ENCODE measurements around the gene KCNH8.

KCNH8 gene

GRCh38 chr3:19148768-19149091 lies 420 bp downstream of the KCNH8 start:
- peaks cover 29% of the 10 kb centered on the region for H3K4me1 Mint-ChIP-seq (ENCODE audit: low read depth)

GRCh38 chr3:19149368-19149767 lies 1.1 kb downstream of the KCNH8 start:
- Mint-ChIP-seq H3K36me3 (ENCODE audit: low read depth) (no peaks in the 10 kb centered on the region), H3K9me3 (peaks cover 14% of the 10 kb centered on the region), H3K27me3 (peaks cover 47% of the 10 kb centered on the region), H3K4me3 (no peak overlapping the region), H3K4me1 (ENCODE audit: low read depth) (peaks cover 29% of the 10 kb centered on the region), H3K27ac (no peak overlapping the region)
- intact Hi-C loops (cut with micrococcal nuclease), result no loop called here

More at GRCh38 chr3:19148768-19149091, 420 bp downstream of the KCNH8 start:
- Mint-ChIP-seq H3K27ac (no peak overlapping the region), H3K36me3 (ENCODE audit: low read depth) (no peaks in the 10 kb centered on the region), H3K9me3 (peaks cover 14% of the 10 kb centered on the region), H3K4me3 (no peak overlapping the region), H3K27me3 (peaks cover 47% of the 10 kb centered on the region)
- intact Hi-C loops (cut with micrococcal nuclease), result no loop called here

DNA sequence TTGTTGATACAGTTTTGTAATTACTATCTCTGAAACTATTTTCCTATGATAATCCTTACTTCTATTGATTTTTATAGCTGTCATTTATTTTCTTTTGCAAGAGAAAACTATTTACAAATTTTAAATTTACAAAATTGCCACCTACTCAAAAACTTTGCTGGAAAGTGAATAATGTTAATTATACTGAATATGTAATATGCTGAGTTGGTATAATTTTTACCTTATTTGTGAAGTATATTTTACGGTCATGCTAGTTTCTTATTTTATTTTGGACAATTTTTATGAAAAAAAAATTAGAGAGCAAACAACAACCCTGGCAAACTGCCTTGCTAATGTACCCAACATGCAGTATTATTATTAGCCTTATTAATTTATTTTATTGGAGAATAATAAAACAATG lies 2.9 kb downstream of the KCNH8 start:
- Mint-ChIP-seq H3K9me3 (no peaks in the 10 kb centered on the region), H3K4me1 (ENCODE audit: low read depth) (peaks cover 27% of the 10 kb centered on the region), H3K27me3 (peaks cover 42% of the 10 kb centered on the region), H3K36me3 (ENCODE audit: low read depth) (no peaks in the 10 kb centered on the region), H3K4me3 (no peak overlapping the region), H3K27ac (no peak overlapping the region)
- intact Hi-C loops (cut with micrococcal nuclease), result no loop called here

- Mint-ChIP-seq H3K9me3 (no peaks in the 10 kb centered on the region), H3K36me3 (ENCODE audit: low read depth) (no peaks in the 10 kb centered on the region), H3K4me3 (no peak overlapping the region), H3K27ac (no peak overlapping the region), H3K27me3 (peaks cover 7% of the 10 kb centered on the region), H3K4me1 (ENCODE audit: low read depth) (no peaks in the 10 kb centered on the region)
- intact Hi-C loops (cut with micrococcal nuclease), result no loop called here
Observed at GRCh38 chr3:19154693-19155250, 6.5 kb downstream of the KCNH8 start.

GRCh38 chr3:19155375-19155774 lies 7.1 kb downstream of the KCNH8 start:
- Mint-ChIP-seq H3K9me3 (no peaks in the 10 kb centered on the region), H3K27ac (no peak overlapping the region), H3K4me3 (no peak overlapping the region), H3K27me3 (peaks cover 3% of the 10 kb centered on the region), H3K36me3 (ENCODE audit: low read depth) (no peaks in the 10 kb centered on the region), H3K4me1 (ENCODE audit: low read depth) (no peaks in the 10 kb centered on the region)
- intact Hi-C loops (cut with micrococcal nuclease), result no loop called here

DNA sequence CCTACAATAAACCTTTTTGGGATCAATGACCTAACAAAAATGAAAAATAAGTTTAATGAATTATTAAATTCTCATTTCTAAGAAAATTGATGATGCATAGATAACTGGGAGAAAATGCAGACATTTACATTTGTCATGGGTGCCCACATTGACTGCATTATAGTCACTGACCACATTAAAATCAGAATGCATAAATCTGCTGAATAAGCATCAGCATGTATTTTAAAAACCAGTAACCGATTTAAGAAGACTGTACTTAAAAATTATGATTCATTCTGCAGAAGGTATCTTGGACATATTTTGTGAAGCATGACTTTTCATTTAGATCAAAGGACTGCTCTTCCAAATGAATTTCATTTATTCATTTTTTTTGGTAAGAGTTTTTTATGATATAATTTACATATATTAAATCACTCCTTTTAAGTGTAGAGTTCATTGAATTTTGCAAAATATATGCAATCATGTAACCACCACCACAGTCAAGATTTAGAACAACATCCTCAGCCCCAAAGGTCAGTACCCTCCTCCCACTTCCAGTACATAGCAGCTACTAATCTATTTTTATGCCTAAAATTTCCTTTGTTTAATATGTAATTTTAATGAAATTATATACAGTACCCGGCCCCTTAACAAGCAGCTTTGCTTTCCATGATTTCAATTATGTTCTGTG lies 11.8 kb downstream of the KCNH8 start:
- H3K27ac Mint-ChIP-seq, result no peak overlapping the region
- H3K36me3 Mint-ChIP-seq (ENCODE audit: low read depth), result no peaks in the 10 kb centered on the region
- no peaks in the 10 kb centered on the region for H3K4me1 Mint-ChIP-seq (ENCODE audit: low read depth)
- no peaks in the 10 kb centered on the region for H3K27me3 Mint-ChIP-seq
- intact Hi-C loops (cut with micrococcal nuclease), result no loop called here
- no peak overlapping the region for H3K4me3 Mint-ChIP-seq
- H3K9me3 Mint-ChIP-seq, result no peaks in the 10 kb centered on the region

GRCh38 chr3:19165654-19166053 lies 17.3 kb downstream of the KCNH8 start:
- intact Hi-C loops (cut with micrococcal nuclease), result no loop called here
- H3K4me3 Mint-ChIP-seq, result no peak overlapping the region

DNA sequence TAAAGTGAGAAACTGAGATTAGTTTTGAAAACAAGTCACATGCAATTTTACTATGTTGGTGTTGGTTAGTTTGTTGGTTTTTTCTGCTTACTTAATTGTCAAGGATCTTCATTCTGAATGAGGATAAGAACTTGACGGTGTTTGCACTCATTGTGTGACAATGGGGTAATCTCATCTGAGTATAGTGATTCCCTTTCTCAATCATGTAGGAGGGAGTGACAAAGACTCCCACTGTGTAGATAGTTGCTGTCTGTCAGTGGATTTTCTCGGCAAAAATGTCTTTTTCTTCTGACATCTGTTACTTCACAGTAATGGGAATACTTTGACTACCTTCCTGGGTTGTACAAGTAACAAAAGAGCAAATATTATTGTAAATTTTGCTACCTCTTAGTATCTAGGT lies 23.5 kb downstream of the KCNH8 start:
- H3K4me3 Mint-ChIP-seq, result no peak overlapping the region
- intact Hi-C loops (cut with micrococcal nuclease), result no loop called here
- H3K36me3 Mint-ChIP-seq (ENCODE audit: low read depth), result no peaks in the 10 kb centered on the region
- H3K9me3 Mint-ChIP-seq, result no peaks in the 10 kb centered on the region
- H3K4me1 Mint-ChIP-seq (ENCODE audit: low read depth), result no peaks in the 10 kb centered on the region
- no peak overlapping the region for H3K27ac Mint-ChIP-seq
- H3K27me3 Mint-ChIP-seq, result no peaks in the 10 kb centered on the region

More at GRCh38 chr3:19165654-19166053, 17.3 kb downstream of the KCNH8 start:
- Mint-ChIP-seq H3K36me3 (ENCODE audit: low read depth) (no peaks in the 10 kb centered on the region), H3K27me3 (no peaks in the 10 kb centered on the region), H3K9me3 (no peaks in the 10 kb centered on the region), H3K4me1 (ENCODE audit: low read depth) (no peaks in the 10 kb centered on the region), H3K27ac (no peak overlapping the region)

DNA sequence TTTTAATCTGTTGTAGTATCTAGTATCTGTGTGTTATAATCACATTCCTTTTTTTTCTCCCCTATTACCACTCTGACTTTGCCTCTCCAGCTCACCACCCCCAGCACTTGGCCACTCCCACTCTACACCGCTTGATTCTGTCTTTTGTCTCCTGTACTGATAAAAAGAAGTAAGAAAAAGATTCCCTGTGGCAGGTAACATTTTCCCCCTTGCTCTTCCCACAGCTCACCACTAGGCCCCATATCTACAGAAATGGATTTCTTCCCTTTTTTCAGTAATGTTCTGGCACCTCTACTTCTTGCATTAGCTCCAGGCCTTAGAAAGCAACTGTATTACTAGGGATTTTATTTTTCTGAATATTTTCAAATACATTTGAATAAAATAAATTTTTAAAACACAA lies 25.6 kb downstream of the KCNH8 start:
- Mint-ChIP-seq H3K4me3 (no peak overlapping the region), H3K27ac (no peak overlapping the region)

GRCh38 chr3:19183584-19183983 lies 35.3 kb downstream of the KCNH8 start:
- Mint-ChIP-seq H3K9me3 (no peaks in the 10 kb centered on the region), H3K4me3 (no peak overlapping the region), H3K4me1 (ENCODE audit: low read depth) (no peaks in the 10 kb centered on the region), H3K27me3 (no peaks in the 10 kb centered on the region), H3K27ac (no peak overlapping the region), H3K36me3 (ENCODE audit: low read depth) (no peaks in the 10 kb centered on the region)
- intact Hi-C loops (cut with micrococcal nuclease), result no loop called here

More for the DNA sequence above, 25.6 kb downstream of the KCNH8 start:
- Mint-ChIP-seq H3K36me3 (ENCODE audit: low read depth) (no peaks in the 10 kb centered on the region), H3K4me1 (ENCODE audit: low read depth) (no peaks in the 10 kb centered on the region), H3K9me3 (no peaks in the 10 kb centered on the region), H3K27me3 (no peaks in the 10 kb centered on the region)
- intact Hi-C loops (cut with micrococcal nuclease), result no loop called here

GRCh38 chr3:19190126-19190525 lies 41.8 kb downstream of the KCNH8 start:
- Mint-ChIP-seq H3K27me3 (no peaks in the 10 kb centered on the region), H3K36me3 (ENCODE audit: low read depth) (no peaks in the 10 kb centered on the region), H3K4me1 (ENCODE audit: low read depth) (no peaks in the 10 kb centered on the region), H3K4me3 (no peak overlapping the region), H3K27ac (no peak overlapping the region), H3K9me3 (no peaks in the 10 kb centered on the region)
- intact Hi-C loops (cut with micrococcal nuclease), result no loop called here

- no peaks in the 10 kb centered on the region for H3K4me1 Mint-ChIP-seq (ENCODE audit: low read depth)
- no peak overlapping the region for H3K4me3 Mint-ChIP-seq
- H3K9me3 Mint-ChIP-seq, result no peaks in the 10 kb centered on the region
- no peak overlapping the region for H3K27ac Mint-ChIP-seq
- H3K27me3 Mint-ChIP-seq, result no peaks in the 10 kb centered on the region
- intact Hi-C loops (cut with micrococcal nuclease), result no loop called here
- H3K36me3 Mint-ChIP-seq (ENCODE audit: low read depth), result no peaks in the 10 kb centered on the region
Observed at GRCh38 chr3:19190602-19191001, 42.3 kb downstream of the KCNH8 start.

- Mint-ChIP-seq H3K27me3 (no peaks in the 10 kb centered on the region), H3K4me3 (no peak overlapping the region), H3K4me1 (ENCODE audit: low read depth) (no peaks in the 10 kb centered on the region), H3K9me3 (no peaks in the 10 kb centered on the region), H3K36me3 (ENCODE audit: low read depth) (no peaks in the 10 kb centered on the region), H3K27ac (no peak overlapping the region)
- intact Hi-C loops (cut with micrococcal nuclease), result no loop called here
Observed at GRCh38 chr3:19199131-19199530, 50.8 kb downstream of the KCNH8 start.

- no peak overlapping the region for H3K4me3 Mint-ChIP-seq
- H3K9me3 Mint-ChIP-seq, result no peaks in the 10 kb centered on the region
- intact Hi-C loops (cut with micrococcal nuclease), result no loop called here
- no peak overlapping the region for H3K27ac Mint-ChIP-seq
- no peaks in the 10 kb centered on the region for H3K27me3 Mint-ChIP-seq
- H3K36me3 Mint-ChIP-seq (ENCODE audit: low read depth), result no peaks in the 10 kb centered on the region
- no peaks in the 10 kb centered on the region for H3K4me1 Mint-ChIP-seq (ENCODE audit: low read depth)
Observed at GRCh38 chr3:19202303-19202702, 54.0 kb downstream of the KCNH8 start.

GRCh38 chr3:19202754-19203153 lies 54.4 kb downstream of the KCNH8 start:
- H3K27me3 Mint-ChIP-seq, result no peaks in the 10 kb centered on the region
- no peaks in the 10 kb centered on the region for H3K9me3 Mint-ChIP-seq
- H3K36me3 Mint-ChIP-seq (ENCODE audit: low read depth), result no peaks in the 10 kb centered on the region
- H3K27ac Mint-ChIP-seq, result no peak overlapping the region
- no peak overlapping the region for H3K4me3 Mint-ChIP-seq
- no peaks in the 10 kb centered on the region for H3K4me1 Mint-ChIP-seq (ENCODE audit: low read depth)
- intact Hi-C loops (cut with micrococcal nuclease), result no loop called here

All from dendritic cell treated with granulocyte-macrophage colony-stimulating factor and Interleukin-4, amounts not matched to agents 40 ng/mL and 50 ng/mL, for 4 days (primary cell).